Measurements from ENCODE around the gene SCUBE2. TPM values are rescaled to one million over a fixed set of nuclear protein-coding genes. Genes with fewer than 3 reads are reported as not detected.

Gene SCUBE2
- total RNA-seq, 1 experiment from 2014 or later, result 0.18 TPM

DNA sequence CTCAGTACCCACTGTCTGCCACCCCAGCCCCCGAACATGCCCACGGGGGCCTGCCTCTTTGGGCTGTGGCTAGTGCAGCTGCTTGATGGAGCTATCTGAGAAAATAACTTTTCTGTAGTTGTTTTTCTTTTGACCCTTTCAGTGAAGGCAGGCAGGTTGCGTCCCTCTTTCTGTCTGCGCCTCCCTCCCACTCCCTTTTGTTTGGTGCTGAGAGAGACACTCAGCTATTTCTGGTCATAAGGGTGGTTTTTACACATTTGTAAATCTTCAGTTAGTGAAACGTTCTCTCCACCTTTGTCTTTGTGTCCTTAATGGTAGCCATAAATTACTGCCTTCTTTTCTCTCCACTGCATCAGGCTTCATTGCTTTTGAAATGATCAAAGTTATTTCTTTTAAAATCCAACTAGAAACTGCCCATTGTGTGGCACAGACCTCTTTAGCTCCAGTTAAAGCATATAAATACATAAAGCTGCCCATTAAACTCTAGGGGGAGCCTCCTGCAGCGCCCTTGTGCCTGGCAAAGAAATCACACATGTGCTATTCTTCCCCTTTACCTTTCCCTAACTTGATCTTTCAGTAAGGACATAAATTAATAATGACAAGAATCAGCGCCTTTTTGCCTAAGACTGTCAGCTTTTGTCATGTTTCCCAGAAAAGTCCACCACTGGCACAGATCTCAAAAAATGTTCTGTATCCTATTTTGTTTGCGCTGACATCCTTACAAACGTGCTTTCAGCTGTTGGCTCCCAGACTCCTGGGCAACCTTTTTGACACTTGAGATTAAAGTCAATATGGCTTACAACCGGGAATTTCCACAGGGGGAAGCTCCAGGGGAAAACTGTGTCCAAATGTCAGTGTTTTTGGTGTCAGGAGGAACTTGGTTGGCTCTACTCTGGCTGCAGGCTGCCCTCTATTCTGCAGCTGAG lies 1.7 kb upstream of the SCUBE2 start:
- H4K20me1 ChIP-seq (ENCODE audit: low read length), result no peaks in the 10 kb centered on the region
- BruUV-seq (replicated peaks), result no TSS peak
- H3F3A ChIP-seq (ENCODE audit: low read length, unreplicated experiment), result no peaks in the 10 kb centered on the region
- no peak overlapping the region for H3K9ac ChIP-seq (ENCODE audit: low read length)
- peak; percentile 38; the same call in 1 of the 2 replicates for ATAC-seq
- intact Hi-C loops (cut with micrococcal nuclease), result no loop called here
- DNase-seq, result peak; percentile 16
- peaks cover 27% of the 10 kb centered on the region for H3K27me3 ChIP-seq (ENCODE audit: low read length)
- POLR2A ChIA-PET (ENCODE audit: unreplicated experiment), result interaction anchor here (0.6 kb wide), 2 partner anchors 74 to 113 kb away, joined by 3 read pairs; no protein-coding TSS in a partner anchor
- H3K9me3 ChIP-seq (ENCODE audit: low read length), result no peaks in the 10 kb centered on the region
- no peaks in the 10 kb centered on the region for H3K36me3 ChIP-seq (ENCODE audit: low read depth, low read length)
- no peak overlapping the region for H3K4me3 ChIP-seq (ENCODE audit: low read length)
- peak; percentile 47; the same call in 1 of the 2 replicates for TF ChIP-seq CTCF (conservative IDR thresholded peaks at IDR 0.05; ENCODE audit: low read depth, low read length)
- no peak for TF ChIP-seq EZH2 (IDR thresholded peaks at IDR 0.05; ENCODE audit: low read length, unreplicated experiment)
- TF ChIP-seq EZH2phosphoT487 (IDR thresholded peaks at IDR 0.05; ENCODE audit: borderline replicate concordance, low read length), result no peak
- no peaks in the 10 kb centered on the region for H3K9me2 ChIP-seq (replicated peaks; ENCODE audit: low read length)
- H3K27ac ChIP-seq (ENCODE audit: low read length), result no peak overlapping the region
- no peak overlapping the region for H3K4me2 ChIP-seq (ENCODE audit: low read length)
- no peak overlapping the region for H2AFZ ChIP-seq (ENCODE audit: low read length)
- no peaks in the 10 kb centered on the region for H3K4me1 ChIP-seq (ENCODE audit: insufficient read depth, low read length)
- no peaks in the 10 kb centered on the region for H3K79me2 ChIP-seq (ENCODE audit: low read length)
- CTCF ChIA-PET, result interaction anchor here (0.5 to 1.0 kb wide), 4 partner anchors 15 to 123 kb away, joined by 3 to 6 read pairs (median 4); no protein-coding TSS in a partner anchor

DNA sequence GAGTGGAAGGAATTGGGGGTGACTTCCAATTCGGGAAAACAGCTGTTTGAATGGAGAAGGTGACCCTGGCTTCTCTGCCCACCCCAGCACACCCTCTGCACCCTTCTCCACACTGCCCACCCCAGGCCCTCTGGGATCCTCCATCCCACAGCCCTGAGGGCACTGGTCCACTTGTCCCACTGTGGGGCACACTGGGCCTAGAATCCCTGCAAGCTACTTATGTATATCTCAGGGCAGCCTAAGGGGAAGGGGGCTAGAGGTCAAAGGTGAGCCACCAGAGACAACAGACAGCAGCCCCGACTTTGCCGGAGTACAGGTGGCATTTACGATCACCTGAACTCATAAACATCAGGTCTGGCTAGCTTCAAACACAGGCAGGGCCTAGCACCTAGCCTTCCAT lies 673 bp upstream of the SCUBE2 start:
- no peak overlapping the region for H3K9ac ChIP-seq (ENCODE audit: low read length)
- CTCF ChIA-PET, result no interaction called here

More for the DNA sequence above, 673 bp upstream of the SCUBE2 start:
- no peaks in the 10 kb centered on the region for H3K36me3 ChIP-seq (ENCODE audit: low read depth, low read length)
- H3K4me1 ChIP-seq (ENCODE audit: insufficient read depth, low read length), result no peaks in the 10 kb centered on the region
- DNase-seq (no peak), ATAC-seq (no peak)
- H3K4me2 ChIP-seq (ENCODE audit: low read length), result peak overlapping the region; percentile 66; the same call in 1 of the 2 replicates
- no peak overlapping the region for H3K27ac ChIP-seq (ENCODE audit: low read length)
- H3K79me2 ChIP-seq (ENCODE audit: low read length), result no peaks in the 10 kb centered on the region
- H3K9me3 ChIP-seq (ENCODE audit: low read length), result no peaks in the 10 kb centered on the region
- no peaks in the 10 kb centered on the region for H3K9me2 ChIP-seq (replicated peaks; ENCODE audit: low read length)
- H2AFZ ChIP-seq (ENCODE audit: low read length), result no peak overlapping the region
- POLR2A ChIA-PET (ENCODE audit: unreplicated experiment), result interaction anchor here (0.6 kb wide), 1 partner anchor 75 kb away, joined by 3 read pairs; no protein-coding TSS in a partner anchor
- BruUV-seq (replicated peaks), result no TSS peak
- no peak overlapping the region; the same call in 1 of the 2 replicates for H3K4me3 ChIP-seq (ENCODE audit: low read length)
- intact Hi-C loops (cut with micrococcal nuclease), result no loop called here
- no peaks in the 10 kb centered on the region for H3F3A ChIP-seq (ENCODE audit: low read length, unreplicated experiment)
- TF ChIP-seq CTCF (conservative IDR thresholded peaks at IDR 0.05; ENCODE audit: low read depth, low read length), result no peak
- TF ChIP-seq EZH2phosphoT487 (IDR thresholded peaks at IDR 0.05; ENCODE audit: borderline replicate concordance, low read length), result no peak
- TF ChIP-seq EZH2 (IDR thresholded peaks at IDR 0.05; ENCODE audit: low read length, unreplicated experiment), result no peak
- H4K20me1 ChIP-seq (ENCODE audit: low read length), result no peaks in the 10 kb centered on the region
- H3K27me3 ChIP-seq (ENCODE audit: low read length), result peaks cover 27% of the 10 kb centered on the region

All from PC-3 (cell line).